B cell (primary cell): ENCODE data around the gene HSBP1L1. TPM values are rescaled to one million over a fixed set of nuclear protein-coding genes. Genes with fewer than 3 reads are reported as not detected.

Experiments used
- ATAC-seq: fragments of 200-7000 bp; cut with Tn5 transposase; one replicate; pipeline ENCODE4 v1.10.0; 2021; ENCODE audit warnings: low read depth, mild to moderate bottlenecking, moderate number of reproducible peaks, moderate library complexity
- CTCF ChIA-PET: fragments of 350-600 bp; sonication (Branson Sonifier 250); formaldehyde crosslinking; loops from one replicate; lab custom pipeline; 2021; ENCODE audit warnings: antibody characterized with exemption, inconsistent platforms; lab: Charles Lee
- POLR2A ChIA-PET: fragments of 350-600 bp; sonication (Branson Sonifier 250); formaldehyde crosslinking; loops from one replicate; lab custom pipeline; 2021; ENCODE audit warnings: antibody characterized with exemption; lab: Charles Lee
- DNase-seq: peaks from one replicate; pipeline ENCODE4 v3.0.0; 2013
- H2AFZ ChIP-seq: 2 replicates; pipeline ENCODE4 v1.6.1; 2012; ENCODE audit warnings: mild to moderate bottlenecking, low read depth, low read length; ENCODE audit not compliant: insufficient read depth, poor library complexity, severe bottlenecking
- H3K27ac ChIP-seq, 2 donors: 1 replicate in 1 of 2; 2 replicates in 1 of 2; pipeline ENCODE4 v1.5.1; 2012 to 2013; ENCODE audit warnings: low read length in 2 of 2, mild to moderate bottlenecking in 2 of 2, moderate library complexity in 1 of 2
- H3K27me3 ChIP-seq, 4 experiments: fragments of 200-600 bp in 1 of 4; sonication (generic) in 1 of 4; replicated peaks in 1 of 4; 1 replicate in 2 of 4; 2 replicates in 2 of 4; pipeline versions ENCODE4 v1.6.1 to v1.7.0; 2013 to 2016; ENCODE audit warnings: low read length in 3 of 4, mild to moderate bottlenecking in 2 of 4, mixed read lengths in 1 of 4, moderate library complexity in 1 of 4; ENCODE audit not compliant: insufficient read depth in 4 of 4, control insufficient read depth in 3 of 4; ENCODE audit errors: control extremely low read depth in 1 of 4
- H3K36me3 ChIP-seq, 2 experiments: replicated peaks in 1 of 2; 1 replicate in 1 of 2; 2 replicates in 1 of 2; pipeline versions ENCODE4 v1.6.1 to v1.7.1; 2013; ENCODE audit warnings: low read length in 1 of 2; ENCODE audit not compliant: insufficient read depth in 2 of 2, control insufficient read depth in 1 of 2; ENCODE audit errors: control extremely low read depth in 1 of 2, extremely low read depth in 1 of 2
- H3K4me1 ChIP-seq, 2 donors: fragments of 200-600 bp in 1 of 2; sonication (generic) in 1 of 2; 1 replicate in 1 of 2; 2 replicates in 1 of 2; pipeline versions ENCODE4 v1.5.1 to v1.6.1; 2013 to 2017; ENCODE audit warnings: low read length in 2 of 2; ENCODE audit not compliant: control insufficient read depth in 2 of 2, insufficient read depth in 2 of 2
- H3K4me2 ChIP-seq: replicated peaks from 2 replicates; pipeline ENCODE3; 2012; ENCODE audit warnings: mild to moderate bottlenecking, low read depth, low read length; ENCODE audit not compliant: poor library complexity, severe bottlenecking
- H3K4me3 ChIP-seq, 5 experiments: fragments of 200-600 bp in 1 of 5; sonication (generic) in 1 of 5; 1 replicate in 3 of 5; 2 replicates in 2 of 5; pipeline versions ENCODE4 v1.5.1 to v1.7.0; 2011 to 2016; ENCODE audit warnings: low read length in 4 of 5, mild to moderate bottlenecking in 4 of 5, low read depth in 2 of 5, control low read depth in 1 of 5, moderate library complexity in 1 of 5; ENCODE audit not compliant: insufficient read depth in 1 of 5; ENCODE audit errors: control extremely low read depth in 1 of 5, extremely low read depth in 1 of 5
- H3K79me2 ChIP-seq: fragments of 200-600 bp; sonication (generic); one replicate; pipeline ENCODE4 v1.6.0; 2016; ENCODE audit warnings: low read length; ENCODE audit not compliant: control insufficient read depth, insufficient read depth
- H3K9ac ChIP-seq: fragments of 200-600 bp; sonication (generic); 2 replicates; pipeline ENCODE4 v1.6.1; 2017; ENCODE audit warnings: mild to moderate bottlenecking, low read length, moderate library complexity
- H3K9me3 ChIP-seq, 3 donors: one replicate each; pipeline versions ENCODE4 v1.6.1 to v1.7.1; 2013; ENCODE audit warnings: low read length in 2 of 3; ENCODE audit not compliant: control insufficient read depth in 2 of 3, insufficient read depth in 1 of 3; ENCODE audit errors: control extremely low read depth in 1 of 3
- H4K20me1 ChIP-seq: 2 replicates; pipeline ENCODE4 v1.6.0; 2012; ENCODE audit warnings: mild to moderate bottlenecking, low read length; ENCODE audit not compliant: insufficient read depth, control insufficient read depth, poor library complexity, severe bottlenecking
- H3K27ac Mint-ChIP-seq: one replicate; pipeline ENCODE4 v1.8.0; 2021; ENCODE audit warnings: mixed read lengths
- H3K27me3 Mint-ChIP-seq: one replicate; pipeline ENCODE4 v1.8.0; 2021; ENCODE audit warnings: mixed read lengths
- H3K4me1 Mint-ChIP-seq: one replicate; pipeline ENCODE4 v1.8.0; 2021; ENCODE audit warnings: mixed read lengths
- H3K4me3 Mint-ChIP-seq: one replicate; pipeline ENCODE4 v1.8.0; 2021; ENCODE audit warnings: mixed read lengths
- H3K9me3 Mint-ChIP-seq: one replicate; pipeline ENCODE4 v1.8.0; 2022; ENCODE audit warnings: mixed read lengths; ENCODE audit not compliant: insufficient read depth
- EZH2 ChIP-seq: IDR thresholded peaks from 2 replicates; pipeline ENCODE4 v1.6.1; 2012; ENCODE audit warnings: borderline replicate concordance, low read depth, mild to moderate bottlenecking, moderate library complexity, low read length; ENCODE audit not compliant: insufficient read depth, poor library complexity, severe bottlenecking
- WGBS: methylation state at CpG from one replicate; pipeline ENCODE4 v1.1.5; 2013; ENCODE audit warnings: missing lambda C conversion rate; ENCODE audit not compliant: insufficient coverage; 5-methylcytosine and 5-hydroxymethylcytosine counted together
- intact Hi-C: fragments of 100-400 bp; cut with micrococcal nuclease; formaldehyde crosslinking; loops from one replicate; pipeline ENCODE4 v1.10.0; 2022
- polyA plus RNA-seq: library from polyadenylated mRNA; depleted of rRNA; stranded (reverse); fragments of >200 nt; gene quantifications from 2 replicates; pipeline ENCODE4 v1.2.3, GENCODE V29; 2012
- total RNA-seq, 2 donors: library from RNA; stranded (reverse); fragments of 120-200 nt in 1 of 2; gene quantifications; 1 replicate in 1 of 2; 2 replicates in 1 of 2; pipeline versions ENCODE4 v1.2.3 to v1.2.4, GENCODE V29; 2013 to 2022
- TF ChIP-seq, protein P1 (sequence below): fragments of 200-600 bp; IDR thresholded peaks from one replicate; pipeline ENCODE4 v1.8.0; 2022; ENCODE audit warnings: antibody characterized with exemption, mild to moderate bottlenecking

The HSBP1L1 gene
- total and polyA plus RNA-seq, 2 donors (not counting 1 experiment from before 2014, with no cell fraction given): 4.6 to 7.2 TPM

DNA sequence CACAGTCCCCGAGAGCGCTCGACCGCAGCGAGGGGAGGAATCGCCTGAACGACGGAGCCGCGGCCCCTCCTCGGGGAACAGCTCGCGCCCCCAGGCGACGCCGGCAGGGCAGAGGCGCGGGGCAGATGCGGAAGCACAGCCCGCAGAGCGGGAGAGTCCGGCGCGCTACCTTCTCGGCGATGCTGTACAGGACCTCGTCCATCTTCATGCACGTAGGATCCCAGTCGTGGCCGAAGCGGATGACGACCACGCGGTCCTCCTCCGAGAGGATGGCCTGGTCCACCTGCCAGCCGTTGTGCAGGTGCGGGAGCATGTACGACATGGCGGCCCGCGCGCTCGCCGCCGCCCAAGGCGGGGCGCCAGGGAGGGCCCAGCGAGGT is 23.6 kb downstream of the HSBP1L1 start:
- Histone ChIP-seq H3K27ac (peak overlapping the region; percentile 87 to 94), H4K20me1 (peaks cover 47% of the 10 kb centered on the region), H3K4me3 (peak overlapping the region; percentile 75 to 91 (median 89)), H3K79me2 (peaks cover 53% of the 10 kb centered on the region), H3K36me3 (peaks cover 0 to 19% of the 10 kb centered on the region in 2 experiments), H3K4me2 (peak overlapping the region; percentile 92), H3K9me3 (no peaks in the 10 kb centered on the region), H3K4me1 (peaks cover 15 to 23% of the 10 kb centered on the region in 2 donors), H3K9ac (peak overlapping the region; percentile 89), H2AFZ (peak overlapping the region; percentile 94), H3K27me3 (no peaks in the 10 kb centered on the region)
- H3K27me3 Mint-ChIP-seq: no peaks in the 10 kb centered on the region
- H3K4me3 Mint-ChIP-seq: peak overlapping the region; percentile 89
- no peaks in the 10 kb centered on the region for H3K9me3 Mint-ChIP-seq
- under 1% methylated on average over 48 of the region's 48 CpGs for WGBS
- H3K27ac Mint-ChIP-seq: peak overlapping the region; percentile 69
- H3K4me1 Mint-ChIP-seq: peaks cover 36% of the 10 kb centered on the region
- ATAC-seq (peak; percentile 73), DNase-seq (peak; percentile 85)
- TF ChIP-seq, protein P1, sequence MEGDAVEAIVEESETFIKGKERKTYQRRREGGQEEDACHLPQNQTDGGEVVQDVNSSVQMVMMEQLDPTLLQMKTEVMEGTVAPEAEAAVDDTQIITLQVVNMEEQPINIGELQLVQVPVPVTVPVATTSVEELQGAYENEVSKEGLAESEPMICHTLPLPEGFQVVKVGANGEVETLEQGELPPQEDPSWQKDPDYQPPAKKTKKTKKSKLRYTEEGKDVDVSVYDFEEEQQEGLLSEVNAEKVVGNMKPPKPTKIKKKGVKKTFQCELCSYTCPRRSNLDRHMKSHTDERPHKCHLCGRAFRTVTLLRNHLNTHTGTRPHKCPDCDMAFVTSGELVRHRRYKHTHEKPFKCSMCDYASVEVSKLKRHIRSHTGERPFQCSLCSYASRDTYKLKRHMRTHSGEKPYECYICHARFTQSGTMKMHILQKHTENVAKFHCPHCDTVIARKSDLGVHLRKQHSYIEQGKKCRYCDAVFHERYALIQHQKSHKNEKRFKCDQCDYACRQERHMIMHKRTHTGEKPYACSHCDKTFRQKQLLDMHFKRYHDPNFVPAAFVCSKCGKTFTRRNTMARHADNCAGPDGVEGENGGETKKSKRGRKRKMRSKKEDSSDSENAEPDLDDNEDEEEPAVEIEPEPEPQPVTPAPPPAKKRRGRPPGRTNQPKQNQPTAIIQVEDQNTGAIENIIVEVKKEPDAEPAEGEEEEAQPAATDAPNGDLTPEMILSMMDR: peak; percentile 58
- no peak for TF ChIP-seq EZH2
- CTCF ChIA-PET: interaction anchor here (1.0 kb wide), 2 partner anchors 25 to 36 kb away, joined by 3 to 4 read pairs; partner anchors contain the start of gene SLC66A2
- intact Hi-C loops: loop anchor here (1.0 to 10.0 kb wide), 5 partner anchors 24 to 157 kb away; partner anchors contain the start of genes HSBP1L1 and SLC66A2
- POLR2A ChIA-PET: interaction anchor here (2.5 kb wide), 1 partner anchor 46 kb away, joined by 8 read pairs; the partner anchor contains the start of gene RBFA

DNA sequence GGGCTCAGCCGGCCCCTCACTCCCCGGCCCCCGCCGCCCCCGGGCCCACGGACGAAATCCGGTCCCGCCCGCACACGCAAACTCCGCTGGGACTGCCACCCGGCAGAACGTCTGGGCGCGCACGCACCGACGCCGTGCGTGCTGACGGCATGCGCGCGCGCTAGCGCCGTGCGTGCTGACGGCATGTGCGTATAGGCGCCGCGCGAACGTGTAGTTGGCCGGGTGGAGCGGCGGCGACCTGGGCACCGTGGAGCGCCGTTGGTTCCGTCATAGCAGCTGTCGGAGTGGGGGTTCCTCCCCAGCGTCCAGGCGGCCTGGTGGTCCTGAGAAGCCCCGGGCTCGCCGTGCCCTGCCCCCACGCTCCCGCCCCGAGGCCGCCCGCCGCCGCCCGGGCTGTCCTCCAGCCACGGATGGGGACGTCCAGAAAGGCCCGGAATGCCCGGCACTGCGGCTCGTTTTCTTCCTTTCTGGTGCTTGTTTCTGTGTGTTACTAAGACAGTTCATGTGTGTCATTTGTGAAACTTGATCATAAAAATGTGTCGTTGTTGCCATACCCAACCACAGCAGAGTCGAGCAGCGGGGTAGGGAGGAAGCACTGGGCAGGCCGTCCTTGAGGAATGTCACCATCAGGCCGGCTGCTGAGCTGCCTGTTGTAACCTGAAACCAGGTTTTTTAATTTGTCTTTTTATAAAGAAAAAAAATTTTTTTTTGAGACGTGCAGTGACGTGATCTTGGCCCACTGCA is 24.2 kb downstream of the HSBP1L1 start, which contains the start of gene TXNL4A:
Gene TXNL4A (minus strand): TSS at position 113 of the 744 bp plus-strand sequence. CDS start 171 bp downstream, outside the sequence.
- ATAC-seq (peak; percentile 92), DNase-seq (peak; percentile 92)
- H4K20me1 ChIP-seq: peaks cover 42% of the 10 kb centered on the region
- peak within 1 kb of the TSS; percentile 89 for H3K9ac ChIP-seq
- POLR2A ChIA-PET: interaction anchor here (1.0 to 2.5 kb wide), 2 partner anchors 45 to 132 kb away, joined by 4 to 8 read pairs; partner anchors contain the start of gene RBFA
- Mint-ChIP-seq H3K27ac (peak within 1 kb of the TSS; percentile 94), H3K4me3 (peak within 1 kb of the TSS; percentile 89), H3K4me1 (peaks cover 32% of the 10 kb centered on the region), H3K27me3 (no peaks in the 10 kb centered on the region), H3K9me3 (no peaks in the 10 kb centered on the region)
- under 1% methylated on average over 70 of the region's 71 CpGs for WGBS
- intact Hi-C loops: loop anchor here (1.0 to 10.0 kb wide), 5 partner anchors 24 to 156 kb away; partner anchors contain the start of genes HSBP1L1 and SLC66A2
- H3K4me3 ChIP-seq: peak within 1 kb of the TSS; percentile 75 to 91 (median 89)
- H3K4me2 ChIP-seq: peak within 1 kb of the TSS; percentile 92
- H3K27ac ChIP-seq: peak within 1 kb of the TSS; percentile 87 to 94
- H3K4me1 ChIP-seq: peaks cover 15 to 23% of the 10 kb centered on the region in 2 donors
- H3K36me3 ChIP-seq: peaks cover 0 to 15% of the 10 kb centered on the region in 2 experiments
- no peaks in the 10 kb centered on the region for H3K27me3 ChIP-seq
- CTCF ChIA-PET: interaction anchor here (1.0 to 1.4 kb wide), 2 partner anchors 37 kb away, joined by 3 to 4 read pairs; partner anchors contain the start of gene SLC66A2
- H3K9me3 ChIP-seq: no peaks in the 10 kb centered on the region
- peak within 1 kb of the TSS; percentile 94 for H2AFZ ChIP-seq
- H3K79me2 ChIP-seq: peaks cover 47% of the 10 kb centered on the region
- TF ChIP-seq, protein P1: no peak
- TF ChIP-seq EZH2: no peak
